GM18858 (cell line): ENCODE results near the gene PAX3.

Experiments used
- ATAC-seq: cut with Tn5 transposase; IDR thresholded peaks from one replicate; pipeline ENCODE4 v1.9.1; 2021; ENCODE audit not compliant: unreplicated experiment

The PAX3 gene

DNA sequence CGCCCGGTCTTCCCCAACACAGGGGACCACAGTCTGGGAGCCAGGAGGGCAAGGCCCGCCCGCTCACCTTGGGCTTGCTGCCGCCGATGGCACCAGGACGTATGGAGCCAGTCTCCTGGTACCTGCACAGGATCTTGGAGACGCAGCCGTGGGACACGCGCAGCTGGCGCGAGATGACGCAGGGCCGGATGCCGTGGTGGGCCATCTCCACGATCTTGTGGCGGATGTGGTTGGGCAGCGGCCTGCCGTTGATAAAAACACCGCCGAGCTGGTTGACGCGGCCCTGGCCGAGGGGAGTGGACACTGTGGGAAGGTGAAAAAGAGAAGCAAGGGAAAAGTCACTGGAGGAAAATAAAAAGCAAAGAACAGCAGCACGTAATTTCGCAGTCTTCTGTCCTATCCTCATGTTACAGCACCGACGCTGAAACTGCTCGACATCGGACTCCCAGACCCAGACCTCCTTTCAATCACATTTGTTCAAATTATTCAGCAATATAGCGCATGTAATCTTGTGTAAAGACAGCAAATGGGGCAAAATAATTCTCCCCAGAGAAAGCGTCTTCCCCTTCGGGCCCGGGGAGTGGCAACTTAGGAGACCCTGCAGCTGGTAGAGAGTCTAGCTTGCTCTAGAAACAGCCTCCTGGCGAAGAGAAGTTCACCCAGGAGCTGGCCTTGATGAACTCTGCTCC lies 1.7 kb downstream of the PAX3 start:
- ATAC-seq = no peak

DNA sequence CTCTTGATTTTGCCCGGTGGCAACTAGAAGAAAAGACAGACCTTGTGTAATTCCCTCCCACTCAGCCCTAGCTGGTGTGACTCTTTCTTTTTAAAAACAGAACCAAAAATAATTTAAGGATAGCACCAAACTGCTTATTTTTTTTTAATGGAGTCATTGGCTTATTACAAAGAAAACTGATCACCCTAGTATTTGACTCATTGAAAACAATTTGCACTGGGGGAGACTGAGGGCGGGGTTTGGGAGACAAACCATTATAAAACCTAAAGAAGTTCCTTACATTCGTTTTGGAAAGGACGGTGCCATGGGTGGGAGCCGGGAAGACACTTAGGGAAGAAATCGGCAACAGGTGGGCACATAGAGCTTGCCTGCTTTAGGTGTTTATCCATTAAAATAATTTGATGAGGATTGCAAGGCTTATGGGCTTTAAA lies 2.5 kb downstream of the PAX3 start:
- no peak for ATAC-seq

DNA sequence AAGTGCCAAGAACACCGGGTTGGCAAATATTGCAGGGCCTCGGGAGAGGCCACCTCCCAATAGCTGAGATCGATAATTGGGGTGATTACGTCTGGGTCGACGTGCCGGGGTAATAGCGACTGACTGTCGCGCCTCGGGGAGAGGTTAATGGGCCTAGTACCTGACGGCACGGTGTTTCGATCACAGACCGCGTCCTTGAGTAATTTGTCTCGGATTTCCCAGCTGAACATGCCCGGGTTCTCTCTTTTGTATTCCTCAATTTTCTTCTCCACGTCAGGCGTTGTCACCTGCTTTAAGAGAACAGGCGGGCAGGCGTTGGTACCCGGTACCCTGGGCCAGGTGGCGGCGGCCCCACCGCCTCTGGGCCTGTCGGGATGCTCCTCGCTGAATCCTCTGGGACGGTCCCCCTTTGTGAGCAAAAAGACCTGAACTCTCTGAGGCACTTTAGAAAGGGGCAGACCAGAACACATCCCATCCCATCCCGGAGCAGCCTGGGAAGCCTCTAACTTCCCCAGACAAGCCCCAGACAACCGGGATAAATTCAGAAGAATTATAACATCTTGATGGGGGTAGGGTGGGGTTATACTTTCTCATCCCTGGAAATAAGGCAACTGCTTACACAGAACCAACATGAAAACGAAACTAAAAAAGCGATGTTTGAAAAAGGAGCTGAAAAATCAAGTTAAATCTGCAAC lies 3.3 kb downstream of the PAX3 start:
- ATAC-seq = no peak

DNA sequence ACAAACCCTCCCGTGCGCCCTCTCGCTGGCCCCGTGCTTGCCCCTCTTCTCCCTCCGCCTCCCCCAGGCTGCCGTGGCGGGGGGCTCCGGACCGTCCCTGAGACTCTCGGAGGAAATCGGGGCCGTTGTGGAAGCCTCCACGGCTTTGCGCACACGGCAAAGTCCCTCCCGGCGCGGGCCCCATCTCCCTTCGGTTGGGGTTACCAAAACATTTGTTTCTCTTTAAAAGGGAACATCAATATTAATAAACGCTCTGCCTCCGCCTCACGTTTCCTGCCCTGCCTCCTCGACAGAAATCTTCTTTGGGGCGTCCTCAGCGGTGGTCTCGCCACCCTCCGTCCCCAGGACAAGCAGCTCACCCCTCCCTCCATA lies 3.8 kb downstream of the PAX3 start:
- ATAC-seq = no peak

DNA sequence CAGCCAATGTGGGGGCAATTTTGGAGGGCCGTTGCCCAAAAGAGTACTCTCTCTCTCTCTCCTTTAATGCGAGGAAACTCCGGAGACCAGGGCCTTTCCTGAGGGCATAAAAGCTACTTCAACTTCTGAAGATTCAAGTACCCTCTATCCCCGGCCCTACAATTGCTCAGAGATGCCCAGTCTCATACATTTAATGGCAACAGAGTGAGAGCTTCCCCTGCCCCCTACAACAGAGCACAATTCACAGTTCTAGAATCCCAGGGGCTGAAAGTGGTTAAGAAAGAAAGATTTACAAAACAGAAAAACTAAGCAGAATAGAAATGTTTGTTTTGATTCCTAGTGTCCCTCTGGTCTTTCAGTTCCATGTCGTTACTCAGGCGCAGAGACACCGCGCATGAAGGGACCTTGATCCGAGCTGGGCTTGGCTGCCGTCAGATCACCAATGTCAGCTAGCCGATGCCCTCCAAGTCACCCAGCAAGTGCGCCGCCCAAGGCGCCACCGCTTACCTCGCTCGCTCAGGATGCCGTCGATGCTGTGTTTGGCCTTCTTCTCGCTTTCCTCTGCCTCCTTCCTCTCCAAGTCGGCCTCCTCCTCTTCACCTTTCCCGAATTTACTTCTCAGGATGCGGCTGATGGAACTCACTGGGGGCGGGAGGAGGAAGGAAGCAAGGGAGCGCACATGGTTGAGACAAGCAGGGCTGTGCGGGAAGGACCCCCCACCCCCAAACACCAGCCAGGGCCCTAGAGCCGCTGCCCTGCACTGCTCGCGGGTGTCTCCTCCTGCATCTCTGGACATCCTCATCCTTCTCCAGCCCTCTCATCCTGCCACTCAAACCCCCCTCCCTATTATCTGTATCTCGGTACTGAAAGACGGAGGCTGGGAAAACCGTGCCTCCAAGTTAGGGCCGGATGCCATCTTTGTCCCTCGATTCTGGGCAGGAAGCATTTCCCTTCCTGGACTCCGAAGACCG lies 4.9 kb downstream of the PAX3 start:
- no peak for ATAC-seq

DNA sequence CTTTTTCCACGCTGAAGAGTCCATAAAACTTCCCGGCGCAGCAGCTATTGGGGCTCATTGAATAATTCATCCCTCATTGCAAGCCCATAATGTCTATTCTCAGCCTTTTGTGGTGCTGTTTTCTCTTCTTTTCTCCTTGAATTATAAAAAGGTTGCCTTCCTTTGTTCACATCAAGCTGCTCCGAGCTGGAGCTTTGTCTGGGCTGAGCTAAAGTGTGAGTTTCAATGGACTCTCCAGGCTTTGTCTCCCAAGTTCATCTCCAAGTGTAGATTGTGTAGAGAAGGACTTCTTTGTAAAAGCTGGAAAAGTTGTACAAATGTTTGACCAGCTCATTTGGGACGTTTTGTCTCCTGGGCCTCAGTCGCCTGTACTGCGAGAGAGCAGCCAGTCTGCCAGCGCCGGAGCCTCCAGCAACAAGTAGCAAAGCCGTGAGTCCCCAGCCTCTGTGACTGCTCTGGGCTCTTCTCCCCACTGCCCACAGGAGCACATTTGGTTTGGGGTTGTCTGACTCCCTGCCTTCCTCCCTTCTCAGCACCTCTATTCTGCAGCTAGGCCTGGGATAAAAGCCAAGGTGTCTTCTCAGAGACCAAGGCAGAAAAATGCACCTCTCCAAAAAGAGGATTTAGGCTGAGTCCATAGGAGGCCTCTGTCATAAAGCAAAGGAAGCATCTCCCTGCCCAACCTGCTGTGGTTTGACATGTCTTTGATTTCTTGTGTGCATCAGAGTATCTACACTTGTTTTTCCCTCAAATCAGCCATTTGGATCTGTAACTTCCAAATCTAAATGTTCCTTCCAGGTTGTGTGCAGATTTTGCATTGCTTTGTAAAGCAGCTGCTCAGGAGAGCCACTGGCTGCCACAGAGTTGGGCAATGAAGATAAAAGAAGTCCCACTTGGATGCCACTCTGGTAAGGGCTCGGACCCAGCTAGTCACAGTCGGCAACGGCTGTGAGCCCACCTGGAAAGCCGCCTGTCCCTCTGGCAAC lies 6.4 kb downstream of the PAX3 start:
- no peak for ATAC-seq

DNA sequence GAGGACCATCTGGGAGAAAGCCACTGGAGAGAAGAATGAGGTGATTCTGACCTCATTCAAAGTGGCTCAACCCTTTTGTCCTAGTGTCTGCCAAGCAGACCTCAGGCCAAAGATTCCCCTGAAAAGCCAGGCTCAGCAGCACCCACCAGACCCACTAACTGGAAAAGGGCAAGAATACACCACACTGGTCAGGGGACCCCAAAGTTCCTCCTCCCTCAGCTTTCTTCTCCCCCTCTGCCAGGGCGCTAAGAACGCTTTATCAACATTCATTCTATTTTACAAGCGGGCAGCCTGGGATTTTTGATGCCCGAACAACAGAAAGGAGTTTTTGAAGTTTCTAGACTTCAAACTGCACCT lies 7.3 kb downstream of the PAX3 start:
- ATAC-seq = no peak

DNA sequence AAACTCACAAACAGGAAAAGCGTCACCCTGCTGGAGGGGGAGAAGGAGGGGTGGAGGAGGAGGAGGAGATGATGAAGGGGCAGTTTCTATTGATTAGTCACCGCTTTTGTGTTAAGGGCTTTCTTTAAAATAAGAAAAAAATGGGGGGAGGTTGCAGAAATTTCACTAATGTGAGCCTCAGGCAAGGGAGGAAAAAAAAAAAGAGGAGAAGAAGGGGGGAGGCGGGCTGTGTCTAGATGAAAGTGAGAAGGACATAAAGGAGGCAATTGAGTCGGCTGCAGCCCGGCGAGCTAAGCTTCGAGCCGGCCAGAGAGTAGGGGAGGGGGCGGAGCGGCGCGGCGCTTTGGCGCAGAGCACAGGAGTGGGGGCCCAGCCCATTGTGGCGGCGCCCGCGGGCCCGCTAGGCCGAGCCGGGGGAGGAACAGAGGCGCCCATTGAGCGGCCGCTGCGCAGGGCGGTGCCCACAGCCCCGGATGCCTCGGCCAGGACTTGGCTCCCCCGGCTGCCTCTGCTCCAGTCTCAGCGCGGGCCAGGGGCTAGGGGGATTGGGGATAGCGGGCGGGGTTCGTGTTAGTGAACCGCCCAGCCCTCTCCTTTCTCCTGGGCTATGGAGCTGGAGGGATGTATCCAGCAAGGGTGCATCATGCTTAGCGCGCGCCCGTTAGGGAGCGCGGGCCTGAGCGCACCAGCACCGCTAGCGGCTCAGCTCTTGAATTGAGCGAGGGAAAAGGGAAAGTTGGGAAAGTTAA lies 7.9 kb downstream of the PAX3 start:
- no peak for ATAC-seq

DNA sequence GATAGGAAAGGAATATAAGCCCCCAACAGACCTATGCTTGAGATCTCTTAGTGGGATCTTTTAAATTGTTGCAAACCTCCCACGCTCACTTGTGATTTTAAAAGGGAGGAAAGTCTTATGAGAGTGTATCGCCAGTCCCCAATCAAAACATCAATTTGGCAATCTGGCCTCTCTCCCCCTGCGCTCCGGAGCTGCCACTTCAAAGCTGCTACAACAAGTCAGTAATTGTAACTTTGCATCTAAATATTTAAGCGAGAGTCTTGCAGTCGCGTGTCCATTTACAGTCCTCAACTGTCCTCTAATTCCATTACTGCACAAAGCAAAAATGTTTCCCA lies 8.4 kb downstream of the PAX3 start:
- no peak for ATAC-seq

DNA sequence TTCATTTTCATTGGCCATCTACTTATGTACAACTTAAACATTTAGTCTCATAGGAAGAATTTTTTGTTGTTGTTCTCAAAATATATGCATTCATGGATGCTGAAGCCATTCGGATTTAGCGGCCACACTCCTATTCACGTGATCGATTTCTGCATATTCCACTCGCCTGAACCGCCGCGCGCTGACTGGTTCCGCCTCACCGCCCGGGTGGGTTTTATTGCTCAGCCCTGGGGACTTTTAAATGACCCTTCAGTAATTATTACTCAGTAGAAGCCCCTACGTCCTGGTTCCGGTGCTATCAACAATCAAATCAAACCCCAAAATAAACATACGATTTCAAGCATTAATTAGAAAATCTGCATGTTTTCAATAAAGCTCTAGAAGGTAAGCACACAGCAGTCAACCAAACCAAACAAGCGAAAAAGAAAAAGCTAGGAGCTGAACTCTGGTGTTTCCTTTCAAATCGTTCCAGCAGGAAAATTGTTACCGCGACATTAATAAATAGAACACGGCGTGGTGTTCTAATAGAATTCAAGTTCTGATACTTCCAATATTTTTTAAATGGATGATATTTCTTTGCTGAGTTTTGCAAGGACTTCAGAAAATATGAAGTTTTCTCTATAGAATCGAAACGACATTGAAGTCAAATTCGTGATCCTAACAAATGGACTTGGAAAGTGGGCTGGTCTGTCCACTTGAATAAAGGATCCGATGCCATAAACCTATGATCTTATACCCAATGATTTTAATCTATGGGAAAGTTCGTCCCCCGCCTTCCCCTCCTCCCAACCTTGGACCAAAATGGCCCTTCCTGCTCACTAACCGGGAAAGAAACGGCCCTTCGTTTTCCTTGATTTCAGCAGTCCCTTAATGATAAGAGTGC lies 9.3 kb downstream of the PAX3 start:
- no peak for ATAC-seq

DNA sequence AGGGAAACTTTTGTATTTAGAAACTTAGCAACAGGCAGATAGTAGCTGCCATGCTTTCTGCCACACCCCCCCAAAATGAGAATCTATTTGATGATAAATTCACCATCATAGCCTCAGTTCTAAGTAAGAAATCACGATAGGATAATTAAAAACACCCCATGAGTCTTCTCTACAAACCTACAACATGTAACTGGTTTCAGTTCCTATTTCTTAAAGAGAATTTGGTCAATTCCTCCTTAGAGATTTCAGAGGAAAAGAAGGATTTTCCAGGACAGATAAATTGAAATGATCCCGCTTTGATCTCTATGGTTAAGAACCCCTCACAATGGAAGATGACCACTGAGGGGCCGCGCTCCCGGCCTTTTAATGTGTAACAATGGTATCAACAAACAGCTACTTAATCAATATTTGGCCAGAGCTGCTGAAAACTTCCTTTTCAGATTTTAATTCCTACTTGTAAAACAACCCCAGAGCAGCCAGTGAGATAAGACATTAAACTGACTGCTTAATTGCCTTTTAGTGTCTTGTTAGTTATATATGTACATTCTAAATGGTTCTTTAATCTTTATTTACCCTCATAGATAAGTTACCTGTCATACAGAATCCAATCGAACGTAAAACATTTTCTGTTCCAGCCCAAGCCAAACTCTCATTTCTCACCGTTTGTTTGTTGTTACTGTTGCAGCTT lies 10.1 kb downstream of the PAX3 start:
- no peak for ATAC-seq

DNA sequence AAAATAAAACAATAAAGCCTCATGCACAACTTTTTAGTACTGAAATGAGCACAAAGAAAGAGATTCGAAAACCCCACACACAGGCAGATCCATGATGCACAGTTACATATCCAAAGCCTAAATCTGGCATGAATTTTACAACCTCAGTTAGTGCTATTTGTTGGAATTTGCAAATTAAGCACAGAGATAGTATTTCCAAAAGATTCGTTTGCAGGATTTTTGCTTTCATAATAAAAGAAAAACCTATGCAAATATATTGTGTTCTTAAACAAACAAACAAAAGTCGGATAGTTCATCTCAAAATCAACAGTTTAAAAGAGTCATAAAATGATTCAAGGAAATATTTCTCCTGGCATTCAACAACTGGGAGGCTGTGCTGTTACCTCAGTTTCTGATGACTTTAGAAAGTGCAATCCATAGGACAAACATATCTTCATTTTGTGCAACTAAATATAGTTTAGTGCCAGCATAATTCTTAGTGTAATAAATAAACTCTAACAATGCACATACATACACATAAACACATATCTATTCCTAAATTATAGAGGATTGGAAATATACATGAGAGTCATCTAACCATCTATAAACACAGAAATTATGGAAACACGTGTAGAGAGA lies 10.8 kb downstream of the PAX3 start:
- no peak for ATAC-seq

DNA sequence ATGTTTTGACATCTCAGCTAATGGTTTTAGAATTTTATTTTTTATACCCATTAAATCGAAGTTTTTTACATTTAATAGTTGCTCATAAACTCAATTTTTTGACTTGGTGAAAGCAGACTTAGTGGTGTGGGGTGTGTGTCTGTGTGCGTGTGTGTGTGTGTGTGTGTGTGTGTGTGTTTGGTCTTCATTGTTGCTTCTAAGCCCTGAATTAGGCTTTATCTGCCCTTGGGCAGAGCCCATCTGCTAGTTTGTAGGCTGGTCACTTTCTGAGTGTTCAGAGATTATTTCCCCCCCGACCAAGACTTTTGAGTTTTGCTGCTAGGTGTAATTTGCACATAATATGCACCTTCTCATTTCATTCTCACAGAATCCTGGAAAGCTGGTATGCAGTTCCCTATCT lies 14.3 kb downstream of the PAX3 start:
- no peak for ATAC-seq

DNA sequence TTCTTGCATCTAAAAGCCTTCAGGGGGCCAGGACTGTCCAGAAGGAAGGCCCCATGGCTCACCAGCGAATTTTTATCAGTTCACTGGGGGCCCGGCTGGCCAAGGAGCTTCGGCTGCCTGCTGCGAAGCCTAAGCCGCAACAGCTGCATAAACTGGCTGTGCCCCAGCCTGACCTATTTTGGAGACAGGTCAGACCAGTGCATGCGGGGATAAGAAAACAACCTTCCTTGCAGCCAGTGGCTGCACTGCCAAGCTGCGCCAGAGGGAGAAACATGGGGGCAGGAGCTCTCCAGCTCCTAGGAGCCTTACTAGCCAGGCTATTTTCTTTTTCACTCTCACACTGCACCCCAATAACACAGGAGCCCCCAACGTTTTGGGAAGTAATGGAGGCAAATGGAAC lies 15.2 kb downstream of the PAX3 start:
- ATAC-seq = no peak

DNA sequence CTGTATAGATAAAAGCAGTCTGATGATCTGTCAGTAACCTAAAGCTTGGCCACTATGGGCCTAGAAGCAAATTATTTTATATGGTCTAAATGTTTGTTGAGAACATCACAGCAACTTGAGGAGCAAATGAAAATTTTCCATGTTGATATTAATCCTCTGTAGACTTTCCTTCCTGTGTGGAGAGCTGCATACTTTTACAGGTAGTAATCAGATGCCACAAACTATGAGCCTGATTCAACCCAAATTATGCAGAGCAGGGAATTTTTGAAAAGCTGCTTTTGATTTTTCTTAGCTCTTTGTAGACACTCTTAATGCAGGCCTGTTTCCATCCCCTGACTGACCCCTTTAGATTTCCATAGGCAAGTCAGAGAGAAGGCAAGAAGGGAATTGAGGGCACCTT lies 17.3 kb downstream of the PAX3 start:
- no peak for ATAC-seq

DNA sequence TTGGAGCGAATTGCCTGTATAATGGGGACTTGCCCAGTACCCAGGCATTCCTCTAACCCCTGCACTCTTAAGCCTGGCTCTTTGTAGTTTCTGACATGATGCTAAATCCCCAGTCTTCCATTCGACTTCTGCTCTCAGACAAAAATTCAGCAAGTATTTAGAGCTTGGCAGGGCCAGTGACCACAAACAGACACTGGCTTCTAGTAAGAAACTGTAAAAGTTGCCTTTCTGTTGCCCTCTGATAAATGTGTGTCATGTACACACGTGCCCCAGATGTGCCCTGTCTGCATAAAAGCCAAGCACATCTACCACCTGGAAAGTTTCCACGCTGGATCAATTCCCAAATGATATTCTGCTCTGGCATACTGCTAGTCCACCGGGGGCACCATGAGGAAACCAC lies 18.0 kb downstream of the PAX3 start:
- ATAC-seq = no peak

DNA sequence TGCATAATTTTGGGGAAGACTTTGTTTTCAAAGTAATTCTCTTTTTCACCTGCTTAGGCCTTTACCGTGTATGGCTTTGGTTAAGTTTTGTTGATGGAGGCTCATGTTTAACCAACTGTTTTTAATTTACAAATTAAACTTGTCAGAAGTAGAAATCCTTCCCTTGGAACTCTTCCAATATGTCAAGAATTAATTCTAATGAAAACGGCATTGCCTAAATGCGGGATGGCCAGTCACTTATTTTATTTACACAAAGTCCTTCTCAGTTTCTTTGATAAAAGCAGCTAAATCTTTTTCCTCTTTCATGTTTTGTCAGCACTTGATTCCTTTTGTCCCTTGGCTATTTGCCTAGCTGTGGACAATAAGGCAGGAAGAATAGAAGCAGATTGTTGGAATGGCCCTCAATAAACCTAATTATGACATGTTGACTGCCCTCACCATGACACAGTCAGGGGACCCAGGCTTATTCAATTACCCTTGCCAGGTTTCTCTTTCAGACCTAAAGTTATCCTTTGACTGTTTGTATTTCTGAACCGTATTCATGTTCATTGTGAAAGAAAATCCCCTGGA lies 26.3 kb downstream of the PAX3 start:
- ATAC-seq = no peak

DNA sequence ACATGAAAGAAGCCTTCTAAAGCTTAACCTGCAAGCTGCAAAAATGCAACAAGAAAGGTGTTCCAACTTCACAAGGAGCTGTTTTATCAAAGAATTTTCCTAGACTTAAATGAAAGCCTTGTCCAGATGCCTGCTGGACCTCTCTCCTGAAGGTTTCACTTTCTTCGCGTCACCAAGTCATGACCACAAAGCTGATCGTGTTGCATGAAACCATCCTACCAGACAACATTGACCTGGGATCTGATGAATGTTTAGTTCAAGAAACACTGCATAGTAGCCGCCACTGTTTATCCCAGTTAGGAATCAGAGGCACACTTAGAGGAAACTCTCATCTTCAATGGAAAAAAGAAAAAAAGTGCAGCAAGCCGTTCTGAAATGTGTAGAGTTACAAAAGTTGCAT lies 26.9 kb downstream of the PAX3 start:
- ATAC-seq = no peak
